HEK293T (cell line): ENCODE results near the gene CCDC33.

ENCODE experiments used
- BHLHE40 ChIP-seq: fragments of 450-650 bp; IDR thresholded peaks from 2 replicates; pipeline ENCODE4 v1.6.1; 2016; ENCODE audit warnings: mild to moderate bottlenecking, moderate library complexity, borderline replicate concordance
- CTBP1 ChIP-seq: fragments of 450-650 bp; IDR thresholded peaks from 2 replicates; pipeline ENCODE4 v1.6.1; 2016; ENCODE audit warnings: borderline replicate concordance
- ELF4 ChIP-seq: fragments of 450-650 bp; IDR thresholded peaks from 2 replicates; pipeline ENCODE4 v1.6.1; 2017; ENCODE audit warnings: antibody characterized with exemption
- FOXK2 ChIP-seq: fragments of 450-650 bp; IDR thresholded peaks from 2 replicates; pipeline ENCODE4 v1.6.1; 2016; ENCODE audit warnings: mild to moderate bottlenecking
- HDGF ChIP-seq: fragments of 450-650 bp; IDR thresholded peaks from 2 replicates; pipeline ENCODE4 v1.6.1; 2017; ENCODE audit warnings: antibody characterized with exemption, borderline replicate concordance
- L3MBTL2 ChIP-seq: fragments of 450-650 bp; conservative IDR thresholded peaks from 2 replicates; pipeline ENCODE4 v1.6.1; 2016; ENCODE audit warnings: mild to moderate bottlenecking
- NFRKB ChIP-seq: fragments of 450-650 bp; IDR thresholded peaks from 2 replicates; pipeline ENCODE4 v1.6.1; 2016; ENCODE audit warnings: mild to moderate bottlenecking, moderate library complexity
- PKNOX1 ChIP-seq: fragments of 450-650 bp; IDR thresholded peaks from 2 replicates; pipeline ENCODE4 v1.6.1; 2016
- SP1 ChIP-seq: fragments of 450-650 bp; IDR thresholded peaks from 2 replicates; pipeline ENCODE4 v1.6.1; 2017
- SUZ12 ChIP-seq: fragments of 450-650 bp; IDR thresholded peaks from 2 replicates; pipeline ENCODE4 v1.6.1; 2016; ENCODE audit warnings: mild to moderate bottlenecking

GRCh38 chr15:74367296-74367854, 131.2 kb downstream of the CCDC33 start, which contains the start of gene CYP11A1:
- no peak for TF ChIP-seq CTBP1
- TF ChIP-seq FOXK2: no peak
- no peak for TF ChIP-seq SUZ12
- no peak for TF ChIP-seq ELF4
- no peak for TF ChIP-seq SP1
- TF ChIP-seq BHLHE40: no peak
- no peak for TF ChIP-seq HDGF
- TF ChIP-seq NFRKB: no peak
- no peak for TF ChIP-seq PKNOX1
- no peak for TF ChIP-seq L3MBTL2
